HG03139 (cell line): Measurements from ENCODE around the gene RNASEL.

Experiments used
- ATAC-seq: cut with Tn5 transposase; IDR thresholded peaks from one replicate; pipeline ENCODE4 v1.9.1; 2021; ENCODE audit not compliant: unreplicated experiment

The RNASEL gene

GRCh38 chr1:182622901-182623528 is 34.0 kb upstream of the RNASEL start:
- peak; percentile 65 for ATAC-seq

DNA sequence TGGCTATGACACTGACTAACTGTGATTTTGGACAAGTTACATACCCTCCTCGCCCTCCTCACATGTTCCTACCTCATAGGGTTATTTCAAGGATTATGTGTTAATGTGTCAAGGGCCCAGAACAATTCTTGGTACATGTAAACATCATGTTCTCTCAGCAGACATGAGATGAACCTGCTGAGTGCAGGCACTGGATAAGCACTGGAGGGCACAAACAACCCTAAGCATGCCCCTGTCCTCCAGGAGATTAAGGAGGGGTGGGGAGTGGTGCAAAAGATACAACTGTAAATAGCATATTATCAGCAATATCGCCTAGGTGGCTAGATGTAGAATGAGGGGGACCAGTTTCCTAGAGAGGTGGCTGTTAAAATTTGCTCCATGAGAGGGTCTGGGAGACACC is 32.9 kb upstream of the RNASEL start:
- no peak for ATAC-seq

GRCh38 chr1:182620924-182621585 is 32.0 kb upstream of the RNASEL start:
- no peak for ATAC-seq

DNA sequence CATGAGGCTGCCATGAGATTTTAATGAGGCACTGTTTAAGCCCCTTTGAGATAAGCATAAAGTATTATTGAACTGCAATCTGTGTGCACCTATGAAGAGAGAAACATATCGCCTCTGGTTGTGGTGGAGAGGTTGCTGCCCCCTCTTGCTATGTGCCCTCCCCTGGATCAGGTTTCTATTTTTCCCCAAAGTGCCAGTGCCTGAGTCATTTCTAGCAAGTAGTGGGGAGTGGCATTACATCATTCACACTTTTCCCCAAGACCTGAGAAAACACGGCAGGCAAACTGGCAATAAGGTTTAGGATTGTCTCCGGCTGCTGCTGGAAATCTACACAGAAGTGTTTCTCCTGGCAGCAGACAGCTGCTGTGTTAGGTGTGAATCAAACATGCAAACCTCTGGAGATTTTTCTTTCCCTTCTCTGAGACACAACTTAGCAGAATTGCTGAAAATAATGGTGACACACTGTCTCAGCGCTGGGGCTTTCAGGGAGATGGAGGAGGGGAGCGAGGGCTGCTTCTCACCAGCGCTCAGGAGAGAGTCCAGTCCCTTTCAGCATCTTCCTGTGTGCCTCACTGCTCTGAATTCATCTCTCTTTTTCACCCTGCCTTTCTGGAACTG is 28.8 kb upstream of the RNASEL start:
- ATAC-seq: no peak

DNA sequence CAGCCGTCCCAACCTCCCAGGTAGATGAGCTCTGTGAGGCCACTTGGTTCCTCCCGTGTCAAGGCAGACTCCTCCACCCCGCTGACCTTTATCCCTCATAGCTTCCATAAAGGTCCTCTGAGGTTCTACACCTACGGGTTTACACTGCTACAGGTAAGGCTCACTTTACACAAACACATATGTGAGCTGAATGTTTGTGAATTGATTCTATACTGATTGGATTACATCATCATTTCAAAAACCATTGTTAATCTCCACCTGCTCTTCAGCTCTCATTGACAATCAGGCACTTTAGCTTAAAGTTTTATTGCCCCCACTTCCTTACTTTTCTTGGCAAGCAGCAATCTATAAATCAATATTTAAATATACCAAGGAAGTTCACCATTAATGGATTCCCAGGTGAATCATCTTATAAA is 28.0 kb upstream of the RNASEL start:
- no peak for ATAC-seq

GRCh38 chr1:182616130-182617013 is 27.3 kb upstream of the RNASEL start:
- peak; percentile 54 for ATAC-seq

- no peak for ATAC-seq
These were observed 26.5 kb upstream of the RNASEL start for GRCh38 chr1:182615468-182616129.

- peak; percentile 36 for ATAC-seq
These were observed 25.9 kb upstream of the RNASEL start for GRCh38 chr1:182614796-182615454.

GRCh38 chr1:182611787-182612186 is 22.7 kb upstream of the RNASEL start:
- ATAC-seq: no peak

GRCh38 chr1:182611326-182611725 is 22.3 kb upstream of the RNASEL start:
- no peak for ATAC-seq

GRCh38 chr1:182610606-182611194 is 21.6 kb upstream of the RNASEL start:
- ATAC-seq: no peak

- ATAC-seq: no peak
These were observed 20.0 kb upstream of the RNASEL start for GRCh38 chr1:182608845-182609610.

- no peak for ATAC-seq
These were observed 19.2 kb upstream of the RNASEL start for GRCh38 chr1:182608236-182608635.

- no peak for ATAC-seq
These were observed 18.5 kb upstream of the RNASEL start for GRCh38 chr1:182607566-182607965.

- peak; percentile 78 for ATAC-seq
These were observed 15.4 kb upstream of the RNASEL start, which contains the start of gene RGS16 for GRCh38 chr1:182604175-182605164. TSS of gene RGS16 (minus strand) at chr1:182604389. CDS start at chr1:182604259, 130 bp downstream.

GRCh38 chr1:182603646-182604174 is 14.7 kb upstream of the RNASEL start:
- ATAC-seq: peak; percentile 2

DNA sequence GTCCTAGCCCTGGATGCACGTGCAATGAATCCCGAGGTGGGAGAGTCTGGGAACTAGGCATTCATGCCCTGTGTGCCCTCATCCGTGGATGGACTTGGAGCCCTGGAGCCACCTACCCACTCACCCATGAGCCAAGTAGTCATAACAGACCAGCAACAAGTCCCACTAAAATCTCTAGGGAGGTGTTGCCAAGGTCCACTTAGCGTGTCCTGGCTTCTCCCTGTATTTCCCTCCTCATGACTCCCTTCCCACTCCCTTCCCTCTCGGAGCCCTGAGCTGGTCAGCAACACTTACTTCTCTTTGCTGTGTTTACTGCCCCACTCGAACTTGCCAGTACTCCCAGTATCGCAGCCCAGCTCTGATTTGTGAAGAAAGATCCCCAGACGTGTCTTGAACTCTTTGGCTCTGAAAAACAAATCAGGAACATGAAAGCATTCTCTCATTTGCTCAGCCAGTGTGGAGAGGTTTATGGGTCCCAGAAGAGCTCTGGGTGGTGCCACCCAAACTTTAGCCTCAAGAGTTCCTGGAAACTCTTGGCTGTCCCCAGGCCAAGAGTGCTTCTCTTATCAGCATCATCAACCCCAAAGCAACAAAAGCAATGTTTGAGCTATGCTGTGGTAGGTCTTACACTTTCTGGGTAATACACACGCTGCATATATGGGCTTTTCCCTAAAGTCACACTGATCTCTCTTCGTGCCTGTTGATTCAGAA is 14.0 kb upstream of the RNASEL start:
- no peak for ATAC-seq
